GM19328 (cell line): ENCODE measurements around the gene TENT5C.

Experiments
- ATAC-seq: cut with Tn5 transposase; IDR thresholded peaks from one replicate; pipeline ENCODE4 v1.9.1; 2021; ENCODE audit warnings: mild to moderate bottlenecking, moderate library complexity; ENCODE audit not compliant: unreplicated experiment

Gene TENT5C

GRCh38 chr1:117572546-117572945 is 33.3 kb upstream of the TENT5C start:
- peak; percentile 47 for ATAC-seq

GRCh38 chr1:117573386-117574023 is 32.3 kb upstream of the TENT5C start:
- ATAC-seq = no peak

- no peak for ATAC-seq
Observed at GRCh38 chr1:117574161-117574835, 31.6 kb upstream of the TENT5C start.

- no peak for ATAC-seq
Observed at GRCh38 chr1:117575586-117576225, 30.1 kb upstream of the TENT5C start.

- ATAC-seq = no peak
Observed at GRCh38 chr1:117576236-117576635, 29.6 kb upstream of the TENT5C start.

GRCh38 chr1:117577191-117577885 is 28.5 kb upstream of the TENT5C start:
- no peak for ATAC-seq

- no peak for ATAC-seq
Observed at GRCh38 chr1:117578466-117578865, 27.4 kb upstream of the TENT5C start.

GRCh38 chr1:117579221-117579906 is 26.5 kb upstream of the TENT5C start:
- no peak for ATAC-seq

- no peak for ATAC-seq
Observed at GRCh38 chr1:117580436-117580835, 25.4 kb upstream of the TENT5C start.

- ATAC-seq = no peak
Observed at GRCh38 chr1:117580882-117581281, 25.0 kb upstream of the TENT5C start.

GRCh38 chr1:117581391-117581943 is 24.4 kb upstream of the TENT5C start:
- ATAC-seq = no peak

- ATAC-seq = no peak
Observed at GRCh38 chr1:117582451-117582850, 23.4 kb upstream of the TENT5C start.

GRCh38 chr1:117583247-117583646 is 22.6 kb upstream of the TENT5C start:
- ATAC-seq = no peak

DNA sequence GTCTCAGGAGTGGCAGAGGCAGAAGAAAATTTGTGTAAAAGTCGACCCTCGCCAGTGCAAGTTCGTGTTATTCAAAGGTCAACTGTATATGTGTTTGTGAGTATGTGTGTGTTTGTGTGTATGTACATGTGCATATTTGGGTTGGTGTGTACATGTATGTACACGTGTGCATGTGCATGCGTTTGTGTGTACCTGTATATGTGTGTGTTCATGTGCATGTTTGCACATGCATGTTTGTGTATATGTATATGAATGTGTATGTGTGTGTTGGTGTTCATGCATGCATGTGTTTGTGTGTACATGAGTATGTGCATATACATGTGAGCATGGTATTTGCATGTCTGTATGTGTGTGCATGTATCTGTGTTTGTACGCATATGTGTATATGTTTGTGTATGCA is 21.7 kb upstream of the TENT5C start:
- ATAC-seq = no peak

DNA sequence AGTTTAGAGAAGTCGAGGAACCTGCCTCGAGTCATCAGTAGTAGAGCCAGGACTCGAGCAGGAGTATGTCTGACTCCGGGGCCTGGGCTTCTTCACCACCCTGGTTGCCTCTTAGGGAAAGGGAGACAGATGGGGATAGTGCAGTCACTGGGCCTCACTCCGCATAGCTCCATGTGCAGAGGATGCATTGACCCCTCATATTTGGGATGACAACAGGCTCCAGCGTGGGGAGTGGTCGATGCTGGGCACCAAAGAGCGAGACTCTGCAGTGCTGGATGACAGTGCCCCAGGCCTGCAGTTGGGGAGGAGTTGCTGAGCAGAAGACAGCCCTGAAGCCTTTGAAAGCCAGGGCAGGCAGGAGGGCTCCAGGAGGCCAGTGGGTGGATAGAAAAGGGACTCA is 20.8 kb upstream of the TENT5C start:
- no peak for ATAC-seq

- ATAC-seq = no peak
Observed at GRCh38 chr1:117586337-117586736, 19.5 kb upstream of the TENT5C start.

- no peak for ATAC-seq
Observed at GRCh38 chr1:117586747-117587498, 18.9 kb upstream of the TENT5C start.

- no peak for ATAC-seq
Observed at GRCh38 chr1:117587499-117588356, 18.1 kb upstream of the TENT5C start.

DNA sequence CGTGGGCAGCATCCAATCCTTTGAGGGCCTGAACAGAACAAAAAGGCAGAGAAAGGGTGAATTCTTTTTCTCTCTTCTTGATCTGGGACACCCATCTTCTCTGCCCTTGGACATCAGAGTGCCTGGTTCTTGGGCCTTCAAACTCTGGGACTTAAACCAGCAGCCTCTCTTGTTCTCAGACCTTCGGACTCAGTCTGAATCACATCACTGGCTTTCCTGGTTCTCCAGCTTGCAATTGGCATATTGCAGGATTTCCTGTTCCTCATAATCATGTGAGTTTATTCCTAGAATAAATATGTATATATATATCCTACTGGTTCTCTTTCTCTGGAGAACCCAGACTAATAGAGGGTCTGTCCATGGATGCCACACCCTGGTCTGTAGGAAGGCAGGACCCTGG is 16.3 kb upstream of the TENT5C start:
- no peak for ATAC-seq
